HepG2 (cell line): ENCODE data around the gene SURF6. TPM values are rescaled to one million over a fixed set of nuclear protein-coding genes. Genes with fewer than 3 reads are reported as not detected.

Experiments used
- ATAC-seq: fragments of 200-7000 bp; cut with Tn5 transposase; 3 replicates; pipeline ENCODE4 v1.9.1; 2020; ENCODE audit warnings: mild to moderate bottlenecking, moderate library complexity
- BruUV-seq: library from RNA; stranded (reverse); fragments of 400-500 nt; replicated peaks from 2 replicates; lab custom pipeline; 2021; lab: Mats Ljungman, UMichigan
- CTCF ChIA-PET: fragments of 300-600 bp; formaldehyde crosslinking; extraction: SDS; loops from one replicate; lab custom pipeline; 2021; ENCODE audit warnings: low total read pairs, inconsistent platforms, low intra/inter-chr PET ratio; lab: Yijun Ruan, JAX
- POLR2A ChIA-PET: fragments of 350-600 bp; sonication (Branson Sonifier 250); formaldehyde crosslinking; loops from one replicate; lab custom pipeline; 2020; ENCODE audit warnings: antibody characterized with exemption, inconsistent platforms; lab: Yijun Ruan, JAX
- DNase-seq: peaks from one replicate; pipeline ENCODE4 v3.0.0-alpha.2; 2015; ENCODE audit warnings: low spot score
- FAIRE-seq: peaks from 3 replicates; lab custom pipeline; 2011; peaks lifted over from hg19 to GRCh38; lab: Jason Lieb, UNC
- H2AFZ ChIP-seq: one replicate; pipeline ENCODE4 v1.6.1; 2011; ENCODE audit warnings: low read length, inconsistent platforms
- H3K27ac ChIP-seq: fragments of 300-600 bp; 3 replicates; pipeline ENCODE4 v1.8.0; 2011; ENCODE audit warnings: mixed run types, mild to moderate bottlenecking, mixed read lengths, low read length, inconsistent platforms; ENCODE audit not compliant: insufficient read depth; ENCODE audit errors: extremely low read length
- H3K27me3 ChIP-seq, 2 experiments: fragments of 200-600 bp in 1 of 2; 2 replicates in 1 of 2; 3 replicates in 1 of 2; pipeline versions ENCODE4 v1.6.0 to v1.8.0; 2011; ENCODE audit warnings: low read length in 2 of 2, mild to moderate bottlenecking in 2 of 2, moderate library complexity in 2 of 2, inconsistent platforms in 1 of 2; ENCODE audit not compliant: insufficient read depth in 2 of 2, control insufficient read depth in 1 of 2
- H3K36me3 ChIP-seq, 2 experiments: fragments of 200-600 bp in 1 of 2; replicated peaks in 1 of 2; 2 replicates in 1 of 2; 3 replicates in 1 of 2; pipeline versions ENCODE4 v1.5.1 to v1.8.0; 2011; ENCODE audit warnings: low read length in 2 of 2, inconsistent platforms in 1 of 2; ENCODE audit not compliant: insufficient read depth in 2 of 2, control insufficient read depth in 1 of 2
- H3K4me1 ChIP-seq: 2 replicates; pipeline ENCODE4 v1.5.1; 2012; ENCODE audit warnings: low read length, inconsistent platforms; ENCODE audit not compliant: insufficient read depth
- H3K4me2 ChIP-seq: 2 replicates; pipeline ENCODE4 v1.6.0; 2011; ENCODE audit warnings: low read depth, low read length, inconsistent platforms
- H3K4me3 ChIP-seq, 3 experiments: fragments of 200-600 bp in 1 of 3; sonication (generic), shearing (Covaris generic) in 1 of 3; replicated peaks in 1 of 3; 2 replicates each; pipeline ENCODE4 v1.5.1; 2011 to 2016; ENCODE audit warnings: low read length in 3 of 3, inconsistent platforms in 2 of 3, low read depth in 2 of 3, mild to moderate bottlenecking in 2 of 3, control low read depth in 1 of 3, mixed read lengths in 1 of 3; ENCODE audit not compliant: insufficient read depth in 1 of 3
- H3K79me2 ChIP-seq: one replicate; pipeline ENCODE4 v1.6.1; 2011; ENCODE audit warnings: low read length, inconsistent platforms; ENCODE audit not compliant: insufficient read depth
- H3K9ac ChIP-seq: 2 replicates; pipeline ENCODE4 v1.6.0; 2011; ENCODE audit warnings: mild to moderate bottlenecking, low read depth, low read length, inconsistent platforms; ENCODE audit not compliant: insufficient read depth
- H3K9me3 ChIP-seq: 2 replicates; pipeline ENCODE4 v1.5.1; 2012; ENCODE audit warnings: mild to moderate bottlenecking, low read length
- H4K20me1 ChIP-seq: 2 replicates; pipeline ENCODE4 v1.6.0; 2011; ENCODE audit warnings: inconsistent platforms, mild to moderate bottlenecking, low read length, moderate library complexity; ENCODE audit not compliant: insufficient read depth
- ATM ChIP-seq: fragments of 450-650 bp; IDR thresholded peaks from 2 replicates; pipeline ENCODE4 v1.7.1; 2017; ENCODE audit warnings: mild to moderate bottlenecking, borderline replicate concordance
- CBX1 ChIP-seq: IDR thresholded peaks from one replicate; pipeline ENCODE4 v1.6.1; 2016; ENCODE audit warnings: antibody characterized with exemption, low read depth
- EED ChIP-seq: sonication (generic); formaldehyde crosslinking; IDR thresholded peaks from 2 replicates; pipeline ENCODE4 v1.5.0; 2020; ENCODE audit warnings: mild to moderate bottlenecking, missing genetic modification reagents
- ETV6 ChIP-seq: sonication (generic); formaldehyde crosslinking; conservative IDR thresholded peaks from 2 replicates; pipeline ENCODE4 v1.4.0; 2020; ENCODE audit warnings: missing genetic modification reagents
- LBX2 ChIP-seq: sonication (generic); formaldehyde crosslinking; IDR thresholded peaks from 2 replicates; pipeline ENCODE4 v1.5.0; 2020; ENCODE audit warnings: missing genetic modification reagents, mild to moderate bottlenecking, borderline replicate concordance
- MIER2 ChIP-seq: IDR thresholded peaks from 2 replicates; pipeline ENCODE4 v1.6.1; 2016; ENCODE audit warnings: missing biosample characterization, missing genetic modification reagents
- PAF1 ChIP-seq: IDR thresholded peaks from 2 replicates; pipeline ENCODE4 v1.6.1; 2016; ENCODE audit warnings: missing genetic modification reagents, missing compliant biosample characterization
- PRMT3 ChIP-seq: sonication (generic); formaldehyde crosslinking; IDR thresholded peaks from 2 replicates; pipeline ENCODE4 v1.8.1; 2022; ENCODE audit warnings: low read depth, mild to moderate bottlenecking, moderate library complexity, missing genetic modification reagents, borderline replicate concordance
- RBFOX2 ChIP-seq: fragments of 200-400 bp; formaldehyde crosslinking; IDR thresholded peaks from 2 replicates; pipeline ENCODE4 v1.6.1; 2017; ENCODE audit warnings: low read depth, mild to moderate bottlenecking, low read length
- RXRA ChIP-seq: sonication (generic); formaldehyde crosslinking; IDR thresholded peaks from 2 replicates; pipeline ENCODE4 v1.5.1; 2020; ENCODE audit warnings: missing genetic modification reagents
- SSRP1 ChIP-seq: IDR thresholded peaks from 2 replicates; pipeline ENCODE4 v1.6.1; 2016; ENCODE audit warnings: control low read depth
- WIZ ChIP-seq: sonication (generic); formaldehyde crosslinking; IDR thresholded peaks from 2 replicates; pipeline ENCODE4 v1.5.1; 2020; ENCODE audit warnings: mild to moderate bottlenecking, missing genetic modification reagents
- ZFP82 ChIP-seq: sonication (generic); formaldehyde crosslinking; IDR thresholded peaks from 2 replicates; pipeline ENCODE4 v1.5.1; 2020; ENCODE audit warnings: mild to moderate bottlenecking, missing genetic modification reagents, borderline replicate concordance
- ZNF24 ChIP-seq: fragments of 450-650 bp; IDR thresholded peaks from 2 replicates; pipeline ENCODE4 v1.6.1; 2017; ENCODE audit warnings: antibody characterized with exemption, mild to moderate bottlenecking
- ZSCAN20 ChIP-seq: sonication (generic); formaldehyde crosslinking; IDR thresholded peaks from 2 replicates; pipeline ENCODE4 v1.4.0; 2020; ENCODE audit warnings: missing genetic modification reagents, mild to moderate bottlenecking, borderline replicate concordance
- ZSCAN9 ChIP-seq: IDR thresholded peaks from 2 replicates; pipeline ENCODE4 v1.6.1; 2016; ENCODE audit warnings: borderline replicate concordance
- WGBS: methylation state at CpG from one replicate; pipeline ENCODE4 v1.1.6; 2017; ENCODE audit warnings: low lambda C conversion rate; 5-methylcytosine and 5-hydroxymethylcytosine counted together
- in situ Hi-C: cut with HindIII; loops from 2 replicates; pipeline ENCODE4 v1.10.0; 2017; ENCODE audit warnings: low pct_unique_long_range_greater_than_20kb; ENCODE audit not compliant: extremely low pct_ligation_motif_present
- intact Hi-C: fragments of 100-400 bp; cut with micrococcal nuclease; formaldehyde crosslinking; loops from one replicate; pipeline ENCODE4 v1.10.0; 2022; ENCODE audit not compliant: unreplicated experiment
- polyA plus RNA-seq, 8 experiments: library from polyadenylated mRNA; depleted of rRNA in 3 of 8; stranded (reverse) in 7 of 8; unstranded in 1 of 8; fragments of >200 nt; fragmentation: Illumina TruSeq in 4 of 8; extraction: Trizol in 4 of 8; gene quantifications; 2 replicates each; pipeline versions ENCODE4 v1.2.1 to v1.2.3, GENCODE V29; 2011 to 2016; ENCODE audit warnings: low read depth in 4 of 8, missing spikeins in 1 of 8, mixed read lengths in 1 of 8; ENCODE audit not compliant: insufficient read depth in 1 of 8
- total RNA-seq, 5 experiments: library from RNA; depleted of rRNA; stranded (reverse); fragments of >200 nt; fragmentation: Illumina TruSeq; extraction: Trizol; gene quantifications; 2 replicates each; pipeline ENCODE4 v1.2.3, GENCODE V29; 2016; ENCODE audit warnings: low read depth in 1 of 5
- TF ChIP-seq, protein P1 (sequence below): IDR thresholded peaks from 2 replicates; pipeline ENCODE4 v1.6.1; 2016; ENCODE audit warnings: low read depth, borderline replicate concordance
- TF ChIP-seq, protein P2 (sequence below), 2 experiments: sonication (generic) in 1 of 2; formaldehyde crosslinking in 1 of 2; IDR thresholded peaks; 2 replicates each; pipeline versions ENCODE4 v1.6.1 to v1.9.0; 2014 to 2022; ENCODE audit warnings: antibody characterized with exemption in 1 of 2, borderline replicate concordance in 1 of 2, inconsistent platforms in 1 of 2, low read depth in 1 of 2, missing genetic modification reagents in 1 of 2
- TF ChIP-seq, protein P3 (sequence below): IDR thresholded peaks from 2 replicates; pipeline ENCODE4 v1.6.1; 2016; ENCODE audit warnings: mild to moderate bottlenecking

The SURF6 gene
- total and polyA plus RNA-seq, 2 of the 13 experiments (the other 11 are each of a cell fraction or from before 2014, with no cell fraction given), result 5.9 to 14.7 TPM

- H3K4me2 ChIP-seq, result no peak overlapping the region
- H2AFZ ChIP-seq, result no peak overlapping the region
- H3K27me3 ChIP-seq, result no peaks in the 10 kb centered on the region
- no TSS peak for BruUV-seq
- peaks cover 16% of the 10 kb centered on the region for H3K79me2 ChIP-seq
- H3K9me3 ChIP-seq, result no peaks in the 10 kb centered on the region
- H3K4me1 ChIP-seq, result peaks cover 11% of the 10 kb centered on the region
- no peak for FAIRE-seq
- WGBS, result 98% methylated on average over 4 of the region's 11 CpGs
- ChIA-PET CTCF (interaction anchor here (0.9 to 1.9 kb wide), 2 partner anchors 62 to 143 kb away, joined by 3 to 5 read pairs; no protein-coding TSS in a partner anchor), POLR2A (interaction anchor here (1.4 kb wide), 1 partner anchor 13 kb away, joined by 5 read pairs; the partner anchor contains the start of genes SURF1 and SURF2)
- in situ Hi-C loops (no loop called here), intact Hi-C loops (no loop called here)
- no peak for DNase-seq
- no peak overlapping the region for H3K4me3 ChIP-seq
- no peak overlapping the region for H3K27ac ChIP-seq
- peaks cover 8 to 58% of the 10 kb centered on the region in 2 experiments; a peak in 4 of 5 replicates for H3K36me3 ChIP-seq
- no peaks in the 10 kb centered on the region for H4K20me1 ChIP-seq
- H3K9ac ChIP-seq, result no peak overlapping the region
- ATAC-seq, result peak; percentile 46
- TF ChIP-seq ZSCAN9 (no peak), LBX2 (no peak), CBX1 (no peak), PAF1 (CRISPR knock-in tag) (no peak), RXRA (no peak), PRMT3 (CRISPR knock-in tag) (no peak), MIER2 (no peak), ATM (no peak), SSRP1 (no peak), ZSCAN20 (CRISPR knock-in tag) (no peak), ZNF24 (no peak), WIZ (CRISPR knock-in tag) (no peak), ZFP82 (CRISPR knock-in tag) (no peak), ETV6 (CRISPR knock-in tag) (no peak), EED (CRISPR knock-in tag) (no peak), RBFOX2 (0 out of 2 replicates have a peak, but pooled peaks have one; percentile 33)
- TF ChIP-seq, protein P1, sequence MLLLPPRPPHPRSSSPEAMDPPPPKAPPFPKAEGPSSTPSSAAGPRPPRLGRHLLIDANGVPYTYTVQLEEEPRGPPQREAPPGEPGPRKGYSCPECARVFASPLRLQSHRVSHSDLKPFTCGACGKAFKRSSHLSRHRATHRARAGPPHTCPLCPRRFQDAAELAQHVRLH, result no peak
- TF ChIP-seq, protein P2, sequence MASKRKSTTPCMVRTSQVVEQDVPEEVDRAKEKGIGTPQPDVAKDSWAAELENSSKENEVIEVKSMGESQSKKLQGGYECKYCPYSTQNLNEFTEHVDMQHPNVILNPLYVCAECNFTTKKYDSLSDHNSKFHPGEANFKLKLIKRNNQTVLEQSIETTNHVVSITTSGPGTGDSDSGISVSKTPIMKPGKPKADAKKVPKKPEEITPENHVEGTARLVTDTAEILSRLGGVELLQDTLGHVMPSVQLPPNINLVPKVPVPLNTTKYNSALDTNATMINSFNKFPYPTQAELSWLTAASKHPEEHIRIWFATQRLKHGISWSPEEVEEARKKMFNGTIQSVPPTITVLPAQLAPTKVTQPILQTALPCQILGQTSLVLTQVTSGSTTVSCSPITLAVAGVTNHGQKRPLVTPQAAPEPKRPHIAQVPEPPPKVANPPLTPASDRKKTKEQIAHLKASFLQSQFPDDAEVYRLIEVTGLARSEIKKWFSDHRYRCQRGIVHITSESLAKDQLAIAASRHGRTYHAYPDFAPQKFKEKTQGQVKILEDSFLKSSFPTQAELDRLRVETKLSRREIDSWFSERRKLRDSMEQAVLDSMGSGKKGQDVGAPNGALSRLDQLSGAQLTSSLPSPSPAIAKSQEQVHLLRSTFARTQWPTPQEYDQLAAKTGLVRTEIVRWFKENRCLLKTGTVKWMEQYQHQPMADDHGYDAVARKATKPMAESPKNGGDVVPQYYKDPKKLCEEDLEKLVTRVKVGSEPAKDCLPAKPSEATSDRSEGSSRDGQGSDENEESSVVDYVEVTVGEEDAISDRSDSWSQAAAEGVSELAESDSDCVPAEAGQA (IDR thresholded peaks at IDR 0.05; ENCODE audit: low read depth), result no peak
- TF ChIP-seq, protein P2 (CRISPR knock-in tag; IDR thresholded peaks at IDR 0.05; ENCODE audit: borderline replicate concordance), result no peak
- TF ChIP-seq, protein P3, sequence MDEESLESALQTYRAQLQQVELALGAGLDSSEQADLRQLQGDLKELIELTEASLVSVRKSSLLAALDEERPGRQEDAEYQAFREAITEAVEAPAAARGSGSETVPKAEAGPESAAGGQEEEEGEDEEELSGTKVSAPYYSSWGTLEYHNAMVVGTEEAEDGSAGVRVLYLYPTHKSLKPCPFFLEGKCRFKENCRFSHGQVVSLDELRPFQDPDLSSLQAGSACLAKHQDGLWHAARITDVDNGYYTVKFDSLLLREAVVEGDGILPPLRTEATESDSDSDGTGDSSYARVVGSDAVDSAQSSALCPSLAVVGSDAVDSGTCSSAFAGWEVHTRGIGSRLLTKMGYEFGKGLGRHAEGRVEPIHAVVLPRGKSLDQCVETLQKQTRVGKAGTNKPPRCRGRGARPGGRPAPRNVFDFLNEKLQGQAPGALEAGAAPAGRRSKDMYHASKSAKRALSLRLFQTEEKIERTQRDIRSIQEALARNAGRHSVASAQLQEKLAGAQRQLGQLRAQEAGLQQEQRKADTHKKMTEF (CRISPR knock-in tag), result no peak
Observed at GRCh38 chr9:133342570-133342969, 6.6 kb upstream of the SURF6 start.
